Sigmoid colon (tissue), 7 donors: ENCODE data around the gene UBL4B. TPM values are rescaled to one million over a fixed set of nuclear protein-coding genes. Genes with fewer than 3 reads are reported as not detected.

Experiments
- DNase-seq: peaks from one replicate; pipeline ENCODE4 v3.0.0-alpha.2; 2019
- H3K27ac ChIP-seq, 4 donors: fragments of 200-600 bp; sonication (generic); one replicate each; pipeline ENCODE4 v1.5.1; 2016 to 2019; ENCODE audit warnings: mild to moderate bottlenecking in 1 of 4
- H3K27me3 ChIP-seq, 3 donors: fragments of 200-600 bp; sonication (generic); one replicate each; pipeline ENCODE4 v1.5.1; 2019; ENCODE audit warnings: mild to moderate bottlenecking in 1 of 3
- H3K36me3 ChIP-seq, 4 donors: fragments of 200-600 bp; sonication (generic); one replicate each; pipeline ENCODE4 v1.5.1; 2016 to 2019
- H3K4me1 ChIP-seq, 4 donors: fragments of 200-600 bp; sonication (generic); one replicate each; pipeline ENCODE4 v1.5.1; 2017 to 2019
- H3K4me3 ChIP-seq, 4 donors: fragments of 200-600 bp; sonication (generic); one replicate each; pipeline ENCODE4 v1.5.1; 2017 to 2019; ENCODE audit warnings: mild to moderate bottlenecking in 2 of 4, moderate library complexity in 1 of 4
- H3K9me3 ChIP-seq, 4 donors: fragments of 200-600 bp in 3 of 4; sonication (generic) in 3 of 4; one replicate each; pipeline versions ENCODE4 v1.5.1 to v1.6.1; 2013 to 2019
- CTCF ChIP-seq, 4 experiments: fragments of 450-650 bp in 3 of 4; fragments of 200-600 bp in 1 of 4; IDR thresholded peaks; one replicate each; pipeline ENCODE4 v1.5.1; 2016 to 2019; ENCODE audit warnings: antibody characterized with exemption in 4 of 4, mild to moderate bottlenecking in 3 of 4, moderate library complexity in 2 of 4
- EP300 ChIP-seq, 4 donors: sonication (generic); formaldehyde crosslinking; IDR thresholded peaks; one replicate each; pipeline ENCODE4 v1.6.1; 2017; ENCODE audit warnings: antibody characterized with exemption in 4 of 4
- POLR2A ChIP-seq, 2 donors: fragments of 450-650 bp; IDR thresholded peaks; one replicate each; pipeline ENCODE4 v1.6.1; 2016; ENCODE audit warnings: antibody characterized with exemption in 2 of 2, mild to moderate bottlenecking in 2 of 2, moderate library complexity in 2 of 2
- POLR2AphosphoS5 ChIP-seq, 4 donors: sonication (generic); formaldehyde crosslinking; IDR thresholded peaks; one replicate each; pipeline ENCODE4 v1.6.1; 2017; ENCODE audit warnings: antibody characterized with exemption in 4 of 4
- WGBS, 2 donors: extraction: QIAGEN DNeasy Blood & Tissue Kit; methylation state at CpG; one replicate each; pipeline ENCODE4 v1.1.7; 2013; 5-methylcytosine and 5-hydroxymethylcytosine counted together
- intact Hi-C: fragments of 100-400 bp; cut with DNase I; formaldehyde crosslinking; loops from one replicate; pipeline ENCODE4 v1.15.1; 2023
- polyA plus RNA-seq, 3 donors: library from polyadenylated mRNA; stranded (reverse); fragments of 200-250 nt; gene quantifications; one replicate each; pipeline ENCODE4 v1.2.3, GENCODE V29; 2013
- total RNA-seq, 4 donors: library from RNA; depleted of rRNA; stranded (reverse); fragments of >200 nt; gene quantifications; one replicate each; pipeline ENCODE4 v1.1.0, GENCODE V29; 2016
- donor health status: healthy with polysubstance abuse.
- donor health status: Bipolar disorder and iron deficiency.
- donor health status: healthy.

The UBL4B gene
- total and polyA plus RNA-seq, 7 donors = 0.06 to 0.33 TPM; not detected in 5

GRCh38 chr1:110125810-110126209 is 13.6 kb downstream of the UBL4B start:
- no peak for DNase-seq
- Histone ChIP-seq H3K27ac (no peak overlapping the region), H3K36me3 (no peaks in the 10 kb centered on the region), H3K9me3 (peaks cover 0 to 5% (median under 1%) of the 10 kb centered on the region in 4 donors), H3K27me3 (peaks cover 8 to 17% (median 14%) of the 10 kb centered on the region in 3 donors), H3K4me3 (no peak overlapping the region), H3K4me1 (peaks cover 0 to 31% (median 24%) of the 10 kb centered on the region in 4 donors)
- 94 to 95% methylated on average over 4 of the region's 4 CpGs for WGBS, 2 donors
- no peak for TF ChIP-seq POLR2A (IDR thresholded peaks at IDR 0.05)
- no peak for TF ChIP-seq POLR2AphosphoS5 (IDR thresholded peaks at IDR 0.05)
- no peak for TF ChIP-seq EP300 (IDR thresholded peaks at IDR 0.05)
- no peak for TF ChIP-seq CTCF (IDR thresholded peaks at IDR 0.05)
- intact Hi-C loops = no loop called here

GRCh38 chr1:110130113-110130591 is 17.9 kb downstream of the UBL4B start:
- 3 to 4% methylated on average over 31 of the region's 31 CpGs for WGBS, 2 donors
- TF ChIP-seq POLR2A (IDR thresholded peaks at IDR 0.05) (no peak), EP300 (IDR thresholded peaks at IDR 0.05) (no peak), CTCF (IDR thresholded peaks at IDR 0.05) (no peak), POLR2AphosphoS5 (IDR thresholded peaks at IDR 0.05) (no peak)
- no peaks in the 10 kb centered on the region for H3K36me3 ChIP-seq
- peaks cover 8 to 24% (median 21%) of the 10 kb centered on the region in 3 donors for H3K27me3 ChIP-seq
- H3K4me1 ChIP-seq = peaks cover 0 to 16% (median 4%) of the 10 kb centered on the region in 4 donors
- H3K27ac ChIP-seq = no peak overlapping the region
- no peak for DNase-seq
- no peak overlapping the region for H3K4me3 ChIP-seq
- intact Hi-C loops = no loop called here
- no peaks in the 10 kb centered on the region for H3K9me3 ChIP-seq

GRCh38 chr1:110130989-110131388 is 18.7 kb downstream of the UBL4B start:
- no peak for DNase-seq
- 73 to 77% methylated on average over 7 of the region's 7 CpGs for WGBS, 2 donors
- Histone ChIP-seq H3K4me3 (no peak overlapping the region), H3K9me3 (no peaks in the 10 kb centered on the region), H3K36me3 (no peaks in the 10 kb centered on the region), H3K4me1 (peaks cover 0 to 16% (median 4%) of the 10 kb centered on the region in 4 donors), H3K27ac (no peak overlapping the region), H3K27me3 (peaks cover 8 to 24% (median 21%) of the 10 kb centered on the region in 3 donors)
- TF ChIP-seq POLR2AphosphoS5 (IDR thresholded peaks at IDR 0.05) (no peak), CTCF (IDR thresholded peaks at IDR 0.05) (no peak), EP300 (IDR thresholded peaks at IDR 0.05) (no peak), POLR2A (IDR thresholded peaks at IDR 0.05) (no peak)
- intact Hi-C loops = no loop called here

GRCh38 chr1:110132682-110133081 is 20.4 kb downstream of the UBL4B start:
- no peak for DNase-seq
- H3K4me3 ChIP-seq = no peak overlapping the region
- no peak overlapping the region for H3K27ac ChIP-seq
- H3K9me3 ChIP-seq = no peaks in the 10 kb centered on the region
- peaks cover 0 to 16% (median 4%) of the 10 kb centered on the region in 4 donors for H3K4me1 ChIP-seq
- TF ChIP-seq POLR2AphosphoS5 (IDR thresholded peaks at IDR 0.05) (no peak), POLR2A (IDR thresholded peaks at IDR 0.05) (no peak), EP300 (IDR thresholded peaks at IDR 0.05) (no peak), CTCF (IDR thresholded peaks at IDR 0.05) (no peak)
- intact Hi-C loops = no loop called here
- peaks cover 8 to 24% (median 21%) of the 10 kb centered on the region in 3 donors for H3K27me3 ChIP-seq
- H3K36me3 ChIP-seq = no peaks in the 10 kb centered on the region

- peaks cover 0 to 16% (median 4%) of the 10 kb centered on the region in 4 donors for H3K4me1 ChIP-seq
- no peaks in the 10 kb centered on the region for H3K9me3 ChIP-seq
- H3K27me3 ChIP-seq = peaks cover 8 to 24% (median 21%) of the 10 kb centered on the region in 3 donors
- no peak for DNase-seq
- WGBS, 2 donors = 93 to 94% methylated on average over 4 of the region's 4 CpGs
- no peaks in the 10 kb centered on the region for H3K36me3 ChIP-seq
- no peak overlapping the region for H3K4me3 ChIP-seq
- no peak for TF ChIP-seq CTCF (IDR thresholded peaks at IDR 0.05)
- no peak for TF ChIP-seq EP300 (IDR thresholded peaks at IDR 0.05)
- TF ChIP-seq POLR2AphosphoS5 (IDR thresholded peaks at IDR 0.05) = no peak
- TF ChIP-seq POLR2A (IDR thresholded peaks at IDR 0.05) = no peak
- intact Hi-C loops = no loop called here
- no peak overlapping the region for H3K27ac ChIP-seq
Observed at GRCh38 chr1:110133436-110133835, 21.2 kb downstream of the UBL4B start.
